GM12878 (cell line): ENCODE measurements around the gene UBE2E1. TPM values are rescaled to one million over a fixed set of nuclear protein-coding genes. Genes with fewer than 3 reads are reported as not detected.

Experiments
- CBX5 ChIP-seq: sonication (generic); IDR thresholded peaks from 2 replicates; pipeline ENCODE4 v1.6.1; 2016; ENCODE audit warnings: low read depth, moderate library complexity, mild to moderate bottlenecking, inconsistent platforms
- CREB1 ChIP-seq: IDR thresholded peaks from 2 replicates; pipeline ENCODE4 v1.6.1; 2012; ENCODE audit warnings: low read depth, mild to moderate bottlenecking, inconsistent platforms
- EP300 ChIP-seq, 2 experiments: fragments of 150-350 bp in 1 of 2; IDR thresholded peaks; 2 replicates each; pipeline ENCODE4 v1.6.1; 2011 to 2012; ENCODE audit warnings: low read depth in 2 of 2, low read length in 2 of 2, borderline replicate concordance in 1 of 2, improper control_type of control experiment in 1 of 2, inconsistent platforms in 1 of 2; ENCODE audit not compliant: control insufficient read depth in 1 of 2
- FOXK2 ChIP-seq: fragments of 450-650 bp; IDR thresholded peaks from 2 replicates; pipeline ENCODE4 v1.6.1; 2017; ENCODE audit warnings: mild to moderate bottlenecking, moderate library complexity
- FOXM1 ChIP-seq: IDR thresholded peaks from 2 replicates; pipeline ENCODE4 v1.6.1; 2012; ENCODE audit warnings: low read depth, mild to moderate bottlenecking, inconsistent platforms, low read length, moderate library complexity
- HDAC6 ChIP-seq: fragments of 200-600 bp; sonication (generic); IDR thresholded peaks from one replicate; pipeline ENCODE4 v1.8.0; 2017; ENCODE audit warnings: antibody characterized with exemption; ENCODE audit not compliant: unreplicated experiment
- NR2C1 ChIP-seq: fragments of 450-650 bp; IDR thresholded peaks from 2 replicates; pipeline ENCODE4 v1.6.1; 2017; ENCODE audit warnings: antibody characterized with exemption, mild to moderate bottlenecking, moderate library complexity
- PML ChIP-seq: IDR thresholded peaks from 2 replicates; pipeline ENCODE4 v1.6.1; 2012; ENCODE audit warnings: low read length, inconsistent platforms
- POLR2A ChIP-seq: IDR thresholded peaks from 2 replicates; pipeline ENCODE4 v1.6.1; 2011; ENCODE audit warnings: low read depth, mild to moderate bottlenecking, low read length
- RCOR1 ChIP-seq: conservative IDR thresholded peaks from 2 replicates; pipeline ENCODE4 v1.6.1; 2012; ENCODE audit warnings: low read depth, low read length, improper control_type of control experiment
- SMARCA5 ChIP-seq: fragments of 450-650 bp; IDR thresholded peaks from 2 replicates; pipeline ENCODE4 v1.6.1; 2017; ENCODE audit warnings: mild to moderate bottlenecking
- YY1 ChIP-seq: IDR thresholded peaks from 2 replicates; pipeline ENCODE4 v1.6.1; 2011; ENCODE audit warnings: low read depth, mild to moderate bottlenecking, low read length
- ZNF24 ChIP-seq: fragments of 450-650 bp; IDR thresholded peaks from 2 replicates; pipeline ENCODE4 v1.6.1; 2017; ENCODE audit warnings: antibody characterized with exemption, mild to moderate bottlenecking
- ZNF274 ChIP-seq: IDR thresholded peaks from one replicate; pipeline ENCODE4 v1.8.0; 2011; ENCODE audit not compliant: insufficient read length, insufficient read depth
- polyA plus RNA-seq, 11 experiments: library from polyadenylated mRNA; depleted of rRNA in 4 of 11; unstranded in 6 of 11; stranded (reverse) in 5 of 11; fragments of >200 nt; fragmentation: Nextera tagmentation in 4 of 11; fragmentation: Illumina TruSeq in 1 of 11; extraction: Ambion mirVana in 4 of 11; extraction: Trizol in 1 of 11; gene quantifications; 1 replicate in 1 of 11; 2 replicates in 10 of 11; pipeline versions ENCODE4 v1.2.1 to v1.2.3, GENCODE V29; 2011 to 2016; ENCODE audit warnings: inconsistent platforms in 2 of 11, missing spikeins in 2 of 11, low read depth in 1 of 11
- total RNA-seq, 4 experiments: library from RNA; depleted of rRNA in 3 of 4; stranded (reverse); fragments of >200 nt in 3 of 4; fragmentation: Illumina TruSeq in 1 of 4; extraction: Trizol in 1 of 4; gene quantifications; 2 replicates each; pipeline versions ENCODE4 v1.2.1 to v1.2.3, GENCODE V29; 2013 to 2021
- TF ChIP-seq, protein P1 (sequence below): fragments of 450-650 bp; IDR thresholded peaks from 2 replicates; pipeline ENCODE4 v1.6.1; 2018; ENCODE audit warnings: borderline replicate concordance, mild to moderate bottlenecking; ENCODE audit not compliant: partially characterized antibody
- TF ChIP-seq, protein P2 (sequence below): IDR thresholded peaks from 2 replicates; pipeline ENCODE4 v1.6.1; 2011; ENCODE audit warnings: borderline replicate concordance, low read depth, mild to moderate bottlenecking, moderate library complexity, low read length; ENCODE audit not compliant: insufficient read depth, poor library complexity, severe bottlenecking
- TF ChIP-seq, protein P3 (sequence below): IDR thresholded peaks from 2 replicates; pipeline ENCODE4 v1.6.1; 2011; ENCODE audit warnings: low read depth, low read length, improper control_type of control experiment, borderline replicate concordance
- TF ChIP-seq, protein P4 (sequence below): fragments of 450-650 bp; IDR thresholded peaks from 2 replicates; pipeline ENCODE4 v1.6.1; 2017; ENCODE audit warnings: antibody characterized with exemption, mild to moderate bottlenecking, moderate library complexity
- TF ChIP-seq, protein P5 (sequence below): fragments of 450-650 bp; IDR thresholded peaks from 2 replicates; pipeline ENCODE4 v1.6.1; 2016; ENCODE audit warnings: mild to moderate bottlenecking
- TF ChIP-seq, protein P6 (sequence below): fragments of 450-650 bp; IDR thresholded peaks from 2 replicates; pipeline ENCODE4 v1.6.1; 2017; ENCODE audit warnings: mild to moderate bottlenecking, low read depth, inconsistent platforms; ENCODE audit not compliant: poor library complexity, severe bottlenecking

The UBE2E1 gene
- total and polyA plus RNA-seq, 10 of the 15 experiments (the other 5 are each of a cell fraction or from before 2014, with no cell fraction given), result 18.7 to 425 (median 147) TPM

DNA sequence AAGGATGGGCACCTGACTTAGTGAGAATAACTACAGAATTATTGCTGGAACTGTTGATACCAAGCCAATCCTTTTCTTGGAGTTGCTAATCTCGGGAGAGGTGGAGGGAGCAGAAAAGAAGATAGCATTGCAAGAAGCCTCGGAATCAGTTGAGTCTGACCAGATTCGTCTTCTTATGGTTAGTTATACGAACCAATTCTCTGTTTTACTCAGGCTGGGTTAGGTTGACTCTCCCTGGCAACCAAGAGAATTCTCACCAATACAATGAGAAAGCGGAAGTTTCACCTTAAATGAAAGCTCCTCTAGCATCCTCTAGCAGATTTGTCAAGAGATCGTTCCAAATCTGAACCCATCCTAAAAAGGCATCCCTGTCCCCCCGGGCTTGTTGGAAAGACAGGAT, 43.5 kb upstream of the UBE2E1 start (continued):
- TF ChIP-seq CBX5 (0 out of 2 replicates have a peak, but pooled peaks have one; percentile 72), RCOR1 (no peak), FOXM1 (no peak), YY1 (no peak), ZNF24 (no peak), POLR2A (no peak), EP300 (IDR thresholded peaks at IDR 0.05; ENCODE audit: borderline replicate concordance in 1 of 2, control insufficient read depth in 1 of 2, low read depth in 2 of 2, low read length in 2 of 2) (peak in 1 of 2 experiments; percentile 70; a peak in 1 of 4 replicates), ZNF274 (no peak), FOXK2 (no peak), CREB1 (0 out of 2 replicates have a peak, but pooled peaks have one; percentile 11), HDAC6 (no peak), NR2C1 (no peak), PML (no peak), SMARCA5 (no peak)
- TF ChIP-seq, protein P1, sequence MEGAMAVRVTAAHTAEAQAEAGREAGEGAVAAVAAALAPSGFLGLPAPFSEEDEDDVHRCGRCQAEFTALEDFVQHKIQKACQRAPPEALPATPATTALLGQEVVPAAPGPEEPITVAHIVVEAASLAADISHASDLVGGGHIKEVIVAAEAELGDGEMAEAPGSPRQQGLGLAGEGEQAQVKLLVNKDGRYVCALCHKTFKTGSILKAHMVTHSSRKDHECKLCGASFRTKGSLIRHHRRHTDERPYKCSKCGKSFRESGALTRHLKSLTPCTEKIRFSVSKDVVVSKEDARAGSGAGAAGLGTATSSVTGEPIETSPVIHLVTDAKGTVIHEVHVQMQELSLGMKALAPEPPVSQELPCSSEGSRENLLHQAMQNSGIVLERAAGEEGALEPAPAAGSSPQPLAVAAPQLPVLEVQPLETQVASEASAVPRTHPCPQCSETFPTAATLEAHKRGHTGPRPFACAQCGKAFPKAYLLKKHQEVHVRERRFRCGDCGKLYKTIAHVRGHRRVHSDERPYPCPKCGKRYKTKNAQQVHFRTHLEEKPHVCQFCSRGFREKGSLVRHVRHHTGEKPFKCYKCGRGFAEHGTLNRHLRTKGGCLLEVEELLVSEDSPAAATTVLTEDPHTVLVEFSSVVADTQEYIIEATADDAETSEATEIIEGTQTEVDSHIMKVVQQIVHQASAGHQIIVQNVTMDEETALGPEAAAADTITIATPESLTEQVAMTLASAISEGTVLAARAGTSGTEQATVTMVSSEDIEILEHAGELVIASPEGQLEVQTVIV, result no peak
- TF ChIP-seq, protein P2, sequence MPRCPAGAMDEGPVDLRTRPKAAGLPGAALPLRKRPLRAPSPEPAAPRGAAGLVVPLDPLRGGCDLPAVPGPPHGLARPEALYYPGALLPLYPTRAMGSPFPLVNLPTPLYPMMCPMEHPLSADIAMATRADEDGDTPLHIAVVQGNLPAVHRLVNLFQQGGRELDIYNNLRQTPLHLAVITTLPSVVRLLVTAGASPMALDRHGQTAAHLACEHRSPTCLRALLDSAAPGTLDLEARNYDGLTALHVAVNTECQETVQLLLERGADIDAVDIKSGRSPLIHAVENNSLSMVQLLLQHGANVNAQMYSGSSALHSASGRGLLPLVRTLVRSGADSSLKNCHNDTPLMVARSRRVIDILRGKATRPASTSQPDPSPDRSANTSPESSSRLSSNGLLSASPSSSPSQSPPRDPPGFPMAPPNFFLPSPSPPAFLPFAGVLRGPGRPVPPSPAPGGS, result no peak
- TF ChIP-seq, protein P3, sequence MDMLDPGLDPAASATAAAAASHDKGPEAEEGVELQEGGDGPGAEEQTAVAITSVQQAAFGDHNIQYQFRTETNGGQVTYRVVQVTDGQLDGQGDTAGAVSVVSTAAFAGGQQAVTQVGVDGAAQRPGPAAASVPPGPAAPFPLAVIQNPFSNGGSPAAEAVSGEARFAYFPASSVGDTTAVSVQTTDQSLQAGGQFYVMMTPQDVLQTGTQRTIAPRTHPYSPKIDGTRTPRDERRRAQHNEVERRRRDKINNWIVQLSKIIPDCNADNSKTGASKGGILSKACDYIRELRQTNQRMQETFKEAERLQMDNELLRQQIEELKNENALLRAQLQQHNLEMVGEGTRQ, result no peak
- TF ChIP-seq, protein P4, sequence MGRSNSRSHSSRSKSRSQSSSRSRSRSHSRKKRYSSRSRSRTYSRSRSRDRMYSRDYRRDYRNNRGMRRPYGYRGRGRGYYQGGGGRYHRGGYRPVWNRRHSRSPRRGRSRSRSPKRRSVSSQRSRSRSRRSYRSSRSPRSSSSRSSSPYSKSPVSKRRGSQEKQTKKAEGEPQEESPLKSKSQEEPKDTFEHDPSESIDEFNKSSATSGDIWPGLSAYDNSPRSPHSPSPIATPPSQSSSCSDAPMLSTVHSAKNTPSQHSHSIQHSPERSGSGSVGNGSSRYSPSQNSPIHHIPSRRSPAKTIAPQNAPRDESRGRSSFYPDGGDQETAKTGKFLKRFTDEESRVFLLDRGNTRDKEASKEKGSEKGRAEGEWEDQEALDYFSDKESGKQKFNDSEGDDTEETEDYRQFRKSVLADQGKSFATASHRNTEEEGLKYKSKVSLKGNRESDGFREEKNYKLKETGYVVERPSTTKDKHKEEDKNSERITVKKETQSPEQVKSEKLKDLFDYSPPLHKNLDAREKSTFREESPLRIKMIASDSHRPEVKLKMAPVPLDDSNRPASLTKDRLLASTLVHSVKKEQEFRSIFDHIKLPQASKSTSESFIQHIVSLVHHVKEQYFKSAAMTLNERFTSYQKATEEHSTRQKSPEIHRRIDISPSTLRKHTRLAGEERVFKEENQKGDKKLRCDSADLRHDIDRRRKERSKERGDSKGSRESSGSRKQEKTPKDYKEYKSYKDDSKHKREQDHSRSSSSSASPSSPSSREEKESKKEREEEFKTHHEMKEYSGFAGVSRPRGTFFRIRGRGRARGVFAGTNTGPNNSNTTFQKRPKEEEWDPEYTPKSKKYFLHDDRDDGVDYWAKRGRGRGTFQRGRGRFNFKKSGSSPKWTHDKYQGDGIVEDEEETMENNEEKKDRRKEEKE, result no peak
- TF ChIP-seq, protein P5, sequence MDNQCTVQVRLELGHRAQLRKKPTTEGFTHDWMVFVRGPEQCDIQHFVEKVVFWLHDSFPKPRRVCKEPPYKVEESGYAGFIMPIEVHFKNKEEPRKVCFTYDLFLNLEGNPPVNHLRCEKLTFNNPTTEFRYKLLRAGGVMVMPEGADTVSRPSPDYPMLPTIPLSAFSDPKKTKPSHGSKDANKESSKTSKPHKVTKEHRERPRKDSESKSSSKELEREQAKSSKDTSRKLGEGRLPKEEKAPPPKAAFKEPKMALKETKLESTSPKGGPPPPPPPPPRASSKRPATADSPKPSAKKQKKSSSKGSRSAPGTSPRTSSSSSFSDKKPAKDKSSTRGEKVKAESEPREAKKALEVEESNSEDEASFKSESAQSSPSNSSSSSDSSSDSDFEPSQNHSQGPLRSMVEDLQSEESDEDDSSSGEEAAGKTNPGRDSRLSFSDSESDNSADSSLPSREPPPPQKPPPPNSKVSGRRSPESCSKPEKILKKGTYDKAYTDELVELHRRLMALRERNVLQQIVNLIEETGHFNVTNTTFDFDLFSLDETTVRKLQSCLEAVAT, result no peak
- TF ChIP-seq, protein P6, sequence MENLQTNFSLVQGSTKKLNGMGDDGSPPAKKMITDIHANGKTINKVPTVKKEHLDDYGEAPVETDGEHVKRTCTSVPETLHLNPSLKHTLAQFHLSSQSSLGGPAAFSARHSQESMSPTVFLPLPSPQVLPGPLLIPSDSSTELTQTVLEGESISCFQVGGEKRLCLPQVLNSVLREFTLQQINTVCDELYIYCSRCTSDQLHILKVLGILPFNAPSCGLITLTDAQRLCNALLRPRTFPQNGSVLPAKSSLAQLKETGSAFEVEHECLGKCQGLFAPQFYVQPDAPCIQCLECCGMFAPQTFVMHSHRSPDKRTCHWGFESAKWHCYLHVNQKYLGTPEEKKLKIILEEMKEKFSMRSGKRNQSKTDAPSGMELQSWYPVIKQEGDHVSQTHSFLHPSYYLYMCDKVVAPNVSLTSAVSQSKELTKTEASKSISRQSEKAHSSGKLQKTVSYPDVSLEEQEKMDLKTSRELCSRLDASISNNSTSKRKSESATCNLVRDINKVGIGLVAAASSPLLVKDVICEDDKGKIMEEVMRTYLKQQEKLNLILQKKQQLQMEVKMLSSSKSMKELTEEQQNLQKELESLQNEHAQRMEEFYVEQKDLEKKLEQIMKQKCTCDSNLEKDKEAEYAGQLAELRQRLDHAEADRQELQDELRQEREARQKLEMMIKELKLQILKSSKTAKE, result peak; percentile 47
